Osteoblast (primary cell): ENCODE results near the gene RPL13A. TPM values are rescaled to one million over a fixed set of nuclear protein-coding genes. Genes with fewer than 3 reads are reported as not detected.

Experiments
- DNase-seq: peaks from one replicate; pipeline ENCODE4 v3.0.0; 2011; ENCODE audit warnings: low spot score, mixed read lengths; ENCODE audit not compliant: insufficient read length; ENCODE audit errors: missing footprints
- H2AFZ ChIP-seq: 2 replicates; pipeline ENCODE4 v1.6.0; 2011; ENCODE audit warnings: mild to moderate bottlenecking, low read length
- H3K27ac ChIP-seq: 2 replicates; pipeline ENCODE4 v1.5.1; 2011; ENCODE audit warnings: mild to moderate bottlenecking, low read depth, low read length, moderate library complexity
- H3K27me3 ChIP-seq: 2 replicates; pipeline ENCODE4 v1.6.0; 2012; ENCODE audit warnings: mild to moderate bottlenecking, control low read depth, inconsistent platforms, low read length, moderate library complexity; ENCODE audit not compliant: insufficient read depth
- H3K36me3 ChIP-seq: 2 replicates; pipeline ENCODE4 v1.5.1; 2011; ENCODE audit warnings: mild to moderate bottlenecking, low read length, control low read depth, moderate library complexity; ENCODE audit not compliant: insufficient read depth
- H3K4me1 ChIP-seq: 2 replicates; pipeline ENCODE4 v1.5.1; 2011; ENCODE audit warnings: mild to moderate bottlenecking, low read length, control low read depth, moderate library complexity; ENCODE audit not compliant: insufficient read depth
- H3K4me2 ChIP-seq: 2 replicates; pipeline ENCODE4 v1.6.0; 2011; ENCODE audit warnings: mild to moderate bottlenecking, low read length; ENCODE audit not compliant: insufficient read depth
- H3K4me3 ChIP-seq: fragments of 200-600 bp; sonication (generic); 3 replicates; pipeline ENCODE4 v1.5.1; 2012; ENCODE audit warnings: mild to moderate bottlenecking, low read length, inconsistent platforms; ENCODE audit not compliant: insufficient read depth
- H3K79me2 ChIP-seq: 2 replicates; pipeline ENCODE4 v1.6.0; 2012; ENCODE audit warnings: mild to moderate bottlenecking, low read length, control low read depth, inconsistent platforms; ENCODE audit not compliant: insufficient read depth
- H3K9me3 ChIP-seq: 2 replicates; pipeline ENCODE4 v1.5.1; 2011; ENCODE audit warnings: low read depth, low read length, control low read depth
- H4K20me1 ChIP-seq: 2 replicates; pipeline ENCODE4 v1.6.0; 2012; ENCODE audit warnings: mild to moderate bottlenecking, low read length, control low read depth; ENCODE audit not compliant: insufficient read depth
- total RNA-seq: library from RNA; depleted of rRNA; stranded (reverse); fragments of >200 nt; gene quantifications from 2 replicates; pipeline ENCODE4 v1.2.3, GENCODE V29; 2012
- TF ChIP-seq, protein P1 (sequence below): IDR thresholded peaks from 2 replicates; pipeline ENCODE4 v1.5.1; 2011; ENCODE audit warnings: mild to moderate bottlenecking, low read depth, low read length, moderate library complexity; ENCODE audit errors: extremely low read depth

RPL13A gene
- total RNA-seq, 1 donor, result 2,185 TPM

DNA sequence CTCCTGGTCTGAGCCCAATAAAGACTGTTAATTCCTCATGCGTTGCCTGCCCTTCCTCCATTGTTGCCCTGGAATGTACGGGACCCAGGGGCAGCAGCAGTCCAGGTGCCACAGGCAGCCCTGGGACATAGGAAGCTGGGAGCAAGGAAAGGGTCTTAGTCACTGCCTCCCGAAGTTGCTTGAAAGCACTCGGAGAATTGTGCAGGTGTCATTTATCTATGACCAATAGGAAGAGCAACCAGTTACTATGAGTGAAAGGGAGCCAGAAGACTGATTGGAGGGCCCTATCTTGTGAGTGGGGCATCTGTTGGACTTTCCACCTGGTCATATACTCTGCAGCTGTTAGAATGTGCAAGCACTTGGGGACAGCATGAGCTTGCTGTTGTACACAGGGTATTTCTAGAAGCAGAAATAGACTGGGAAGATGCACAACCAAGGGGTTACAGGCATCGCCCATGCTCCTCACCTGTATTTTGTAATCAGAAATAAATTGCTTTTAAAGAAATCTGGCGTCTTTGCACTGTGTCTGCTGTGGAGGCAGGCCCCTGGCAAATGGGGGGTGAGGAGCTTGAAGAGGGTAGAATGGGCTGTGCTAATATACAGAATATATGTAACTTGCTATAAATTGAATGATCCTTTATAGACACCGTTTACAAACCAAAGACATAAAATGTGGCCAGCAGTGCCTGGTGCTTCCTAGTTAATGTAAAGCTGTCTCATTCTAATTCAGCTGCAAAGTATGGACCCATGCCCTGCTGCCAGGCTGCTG, 4.6 kb downstream of the RPL13A start:
- Histone ChIP-seq H3K27me3 (no peaks in the 10 kb centered on the region), H3K4me1 (peaks cover 13% of the 10 kb centered on the region), H4K20me1 (peaks cover 45% of the 10 kb centered on the region), H3K9me3 (no peaks in the 10 kb centered on the region), H3K79me2 (peaks cover 46% of the 10 kb centered on the region), H3K4me2 (no peak overlapping the region), H2AFZ (no peak overlapping the region), H3K27ac (no peak overlapping the region), H3K36me3 (peaks cover 47% of the 10 kb centered on the region), H3K4me3 (no peak overlapping the region)
- TF ChIP-seq, protein P1, sequence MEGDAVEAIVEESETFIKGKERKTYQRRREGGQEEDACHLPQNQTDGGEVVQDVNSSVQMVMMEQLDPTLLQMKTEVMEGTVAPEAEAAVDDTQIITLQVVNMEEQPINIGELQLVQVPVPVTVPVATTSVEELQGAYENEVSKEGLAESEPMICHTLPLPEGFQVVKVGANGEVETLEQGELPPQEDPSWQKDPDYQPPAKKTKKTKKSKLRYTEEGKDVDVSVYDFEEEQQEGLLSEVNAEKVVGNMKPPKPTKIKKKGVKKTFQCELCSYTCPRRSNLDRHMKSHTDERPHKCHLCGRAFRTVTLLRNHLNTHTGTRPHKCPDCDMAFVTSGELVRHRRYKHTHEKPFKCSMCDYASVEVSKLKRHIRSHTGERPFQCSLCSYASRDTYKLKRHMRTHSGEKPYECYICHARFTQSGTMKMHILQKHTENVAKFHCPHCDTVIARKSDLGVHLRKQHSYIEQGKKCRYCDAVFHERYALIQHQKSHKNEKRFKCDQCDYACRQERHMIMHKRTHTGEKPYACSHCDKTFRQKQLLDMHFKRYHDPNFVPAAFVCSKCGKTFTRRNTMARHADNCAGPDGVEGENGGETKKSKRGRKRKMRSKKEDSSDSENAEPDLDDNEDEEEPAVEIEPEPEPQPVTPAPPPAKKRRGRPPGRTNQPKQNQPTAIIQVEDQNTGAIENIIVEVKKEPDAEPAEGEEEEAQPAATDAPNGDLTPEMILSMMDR, result no peak
- no peak for DNase-seq

DNA sequence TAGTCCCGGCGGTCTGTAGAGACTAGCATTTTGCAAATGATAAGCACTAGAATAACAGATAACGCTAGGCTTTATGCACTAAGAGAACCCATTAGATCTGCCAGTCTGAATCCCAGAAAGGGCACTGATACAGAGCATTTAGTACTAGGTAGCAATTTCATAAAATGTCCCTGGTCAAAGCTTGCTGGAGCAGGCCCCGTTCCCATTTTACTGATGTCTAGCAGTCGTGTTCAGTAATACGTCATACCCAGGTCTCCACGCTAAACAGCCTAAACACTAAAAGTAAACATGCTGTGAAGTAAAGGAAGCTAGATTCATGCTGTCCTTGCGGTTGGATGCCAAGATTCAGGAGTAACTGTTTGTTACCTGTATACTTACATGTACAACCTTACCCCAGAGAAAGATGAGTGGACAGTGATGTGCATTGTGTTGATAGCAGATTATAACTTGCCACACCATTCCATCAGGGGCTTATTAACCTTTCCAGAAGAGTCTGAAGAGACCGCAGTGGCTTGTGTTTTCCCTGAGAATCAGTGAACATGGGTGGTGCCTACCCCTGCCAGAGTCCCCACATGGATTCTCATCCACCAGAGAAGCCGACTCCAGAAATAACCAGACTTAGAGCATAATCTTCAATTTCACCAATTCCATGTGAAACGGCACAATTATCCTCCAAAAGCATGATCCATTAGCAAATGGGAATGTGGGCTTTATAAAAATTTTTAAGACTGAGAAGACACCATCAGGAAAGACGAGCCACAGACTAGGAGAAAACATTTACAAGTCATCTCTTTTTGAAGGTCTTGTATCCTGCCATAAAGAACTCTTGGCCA, 5.4 kb downstream of the RPL13A start:
- Histone ChIP-seq H3K9me3 (no peaks in the 10 kb centered on the region), H3K4me2 (no peak overlapping the region), H3K79me2 (peaks cover 50% of the 10 kb centered on the region), H3K4me3 (no peak overlapping the region), H2AFZ (no peak overlapping the region), H4K20me1 (peaks cover 47% of the 10 kb centered on the region), H3K4me1 (peaks cover 20% of the 10 kb centered on the region), H3K27me3 (no peaks in the 10 kb centered on the region), H3K36me3 (peaks cover 53% of the 10 kb centered on the region), H3K27ac (no peak overlapping the region)
- TF ChIP-seq, protein P1, result no peak
- DNase-seq, result peak; percentile 61

DNA sequence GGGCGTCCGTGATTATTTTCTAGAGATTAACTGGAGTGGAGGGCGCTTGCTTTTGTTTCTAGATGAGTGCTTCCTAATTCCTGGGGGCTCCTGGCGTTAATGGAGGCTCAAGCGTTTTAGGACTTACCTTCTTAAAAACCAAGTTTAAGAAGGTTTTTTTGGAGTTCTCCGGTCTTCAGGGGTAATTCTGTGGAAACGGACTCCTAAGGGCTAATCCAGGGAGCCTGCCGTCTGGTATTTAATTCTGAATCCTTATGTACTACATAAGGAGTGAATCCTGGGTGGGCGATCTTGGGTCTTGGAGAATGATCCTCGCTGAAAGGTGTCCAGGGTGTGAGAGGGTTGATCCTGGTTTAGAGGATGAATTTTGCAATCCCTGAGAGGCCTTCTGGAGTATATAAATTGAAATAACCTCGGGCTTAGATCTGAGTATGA, 9.2 kb downstream of the RPL13A start:
- TF ChIP-seq, protein P1, result no peak
- Histone ChIP-seq H2AFZ (peak overlapping the region; percentile 59), H3K36me3 (peaks cover 41% of the 10 kb centered on the region)

More for the DNA sequence above, 9.2 kb downstream of the RPL13A start:
- no peaks in the 10 kb centered on the region for H3K27me3 ChIP-seq
- H3K79me2 ChIP-seq, result peaks cover 31% of the 10 kb centered on the region
- H4K20me1 ChIP-seq, result peaks cover 38% of the 10 kb centered on the region
- DNase-seq, result no peak
- peaks cover 21% of the 10 kb centered on the region for H3K4me1 ChIP-seq
- H3K4me3 ChIP-seq, result peak overlapping the region; percentile 97
- peak overlapping the region; percentile 89 for H3K4me2 ChIP-seq
- peak overlapping the region; percentile 96 for H3K27ac ChIP-seq
- no peaks in the 10 kb centered on the region for H3K9me3 ChIP-seq
